HEK293 (cell line): ENCODE measurements around the gene KIF1A.

ENCODE experiments used
- CTCF ChIA-PET: fragments of 350-600 bp; formaldehyde crosslinking; extraction: SDS; loops from one replicate; lab custom pipeline; 2021; ENCODE audit warnings: antibody characterized with exemption; lab: Yijun Ruan, JAX
- POLR2A ChIA-PET: fragments of 300-600 bp; formaldehyde crosslinking; extraction: SDS; loops from one replicate; lab custom pipeline; 2020; ENCODE audit warnings: antibody characterized with exemption, inconsistent platforms; lab: Yijun Ruan, JAX
- H3K27ac ChIP-seq: fragments of 200-500 bp; sonication (Bioruptor generic); 2 replicates; pipeline ENCODE4 v1.5.1; 2014; ENCODE audit warnings: low read depth, low read length, control low read depth, inconsistent platforms; ENCODE audit errors: extremely low read depth
- H3K36me3 ChIP-seq, 2 experiments: fragments of 200-500 bp in 1 of 2; sonication (Bioruptor generic) in 1 of 2; 1 replicate in 1 of 2; 2 replicates in 1 of 2; pipeline ENCODE4 v1.5.1; 2014 to 2017; ENCODE audit warnings: inconsistent platforms in 2 of 2, low read length in 2 of 2; ENCODE audit not compliant: control insufficient read depth in 2 of 2, insufficient read depth in 1 of 2
- H3K4me1 ChIP-seq: fragments of 200-500 bp; sonication (Bioruptor generic); 2 replicates; pipeline ENCODE4 v1.5.1; 2014; ENCODE audit warnings: mild to moderate bottlenecking, low read length, inconsistent platforms; ENCODE audit not compliant: control insufficient read depth, insufficient read depth
- H3K4me3 ChIP-seq: 2 replicates; pipeline ENCODE4 v1.5.1; 2011; ENCODE audit warnings: low read depth, mild to moderate bottlenecking, control low read depth, low read length, moderate library complexity
- H3K9me3 ChIP-seq: fragments of 200-500 bp; sonication (Bioruptor generic); 2 replicates; pipeline ENCODE4 v1.5.1; 2014; ENCODE audit warnings: low read depth, low read length, inconsistent platforms; ENCODE audit not compliant: control insufficient read depth, insufficient read depth
- FEZF1 ChIP-seq: fragments of 450-650 bp; formaldehyde crosslinking; IDR thresholded peaks from 2 replicates; pipeline ENCODE4 v1.5.1; 2016; ENCODE audit warnings: missing biosample characterization, missing genetic modification characterization
- INSM2 ChIP-seq: fragments of 450-650 bp; formaldehyde crosslinking; IDR thresholded peaks from 2 replicates; pipeline ENCODE4 v1.5.1; 2016; ENCODE audit warnings: missing biosample characterization, missing genetic modification characterization
- OSR2 ChIP-seq: fragments of 450-650 bp; formaldehyde crosslinking; IDR thresholded peaks from 2 replicates; pipeline ENCODE4 v1.5.1; 2016; ENCODE audit warnings: missing biosample characterization, missing genetic modification characterization
- PATZ1 ChIP-seq: fragments of 450-650 bp; formaldehyde crosslinking; IDR thresholded peaks from 2 replicates; pipeline ENCODE4 v1.5.1; 2016; ENCODE audit warnings: missing biosample characterization, missing genetic modification characterization
- PRDM6 ChIP-seq: fragments of 450-650 bp; formaldehyde crosslinking; IDR thresholded peaks from 2 replicates; pipeline ENCODE4 v1.5.1; 2017; ENCODE audit warnings: missing biosample characterization, missing genetic modification characterization
- ZEB2 ChIP-seq: fragments of 450-650 bp; formaldehyde crosslinking; IDR thresholded peaks from 2 replicates; pipeline ENCODE4 v1.5.1; 2016; ENCODE audit warnings: missing biosample characterization, missing genetic modification characterization
- ZFP37 ChIP-seq: fragments of 450-650 bp; formaldehyde crosslinking; IDR thresholded peaks from 2 replicates; pipeline ENCODE4 v1.5.1; 2016; ENCODE audit warnings: missing biosample characterization, missing genetic modification characterization
- ZNF138 ChIP-seq: fragments of 450-650 bp; formaldehyde crosslinking; IDR thresholded peaks from 2 replicates; pipeline ENCODE4 v1.5.1; 2016; ENCODE audit warnings: missing biosample characterization, missing genetic modification characterization, borderline replicate concordance
- ZNF211 ChIP-seq: fragments of 450-650 bp; formaldehyde crosslinking; IDR thresholded peaks from 2 replicates; pipeline ENCODE4 v1.5.1; 2016; ENCODE audit warnings: low read depth, missing biosample characterization, missing genetic modification characterization
- ZNF280D ChIP-seq: fragments of 450-650 bp; formaldehyde crosslinking; IDR thresholded peaks from 2 replicates; pipeline ENCODE4 v1.5.1; 2016; ENCODE audit warnings: missing biosample characterization, missing genetic modification characterization
- ZNF341 ChIP-seq: fragments of 450-650 bp; formaldehyde crosslinking; IDR thresholded peaks from 2 replicates; pipeline ENCODE4; 2016; ENCODE audit warnings: low read depth, missing biosample characterization, missing genetic modification characterization
- ZNF37A ChIP-seq: fragments of 450-650 bp; IDR thresholded peaks from 2 replicates; pipeline ENCODE4 v1.5.1; 2018; ENCODE audit warnings: missing biosample characterization, missing genetic modification characterization
- ZNF423 ChIP-seq: fragments of 450-650 bp; formaldehyde crosslinking; IDR thresholded peaks from 2 replicates; pipeline ENCODE4 v1.5.1; 2016; ENCODE audit warnings: missing biosample characterization, missing genetic modification characterization
- ZNF488 ChIP-seq: fragments of 450-650 bp; formaldehyde crosslinking; IDR thresholded peaks from 2 replicates; pipeline ENCODE4 v1.5.1; 2016; ENCODE audit warnings: missing biosample characterization, missing genetic modification characterization
- ZNF513 ChIP-seq: fragments of 450-650 bp; IDR thresholded peaks from 2 replicates; pipeline ENCODE4 v1.5.1; 2018; ENCODE audit warnings: missing biosample characterization, missing genetic modification characterization
- ZNF600 ChIP-seq: fragments of 450-650 bp; formaldehyde crosslinking; IDR thresholded peaks from 2 replicates; pipeline ENCODE4 v1.5.1; 2016; ENCODE audit warnings: missing biosample characterization, missing genetic modification characterization
- ZNF768 ChIP-seq: fragments of 450-650 bp; formaldehyde crosslinking; IDR thresholded peaks from 2 replicates; pipeline ENCODE4 v1.5.1; 2018; ENCODE audit warnings: missing biosample characterization, mild to moderate bottlenecking, missing genetic modification characterization
- ZNF785 ChIP-seq: fragments of 450-650 bp; formaldehyde crosslinking; IDR thresholded peaks from 2 replicates; pipeline ENCODE4 v1.5.1; 2016; ENCODE audit warnings: missing biosample characterization, missing genetic modification characterization
- ZSCAN30 ChIP-seq: fragments of 450-650 bp; IDR thresholded peaks from 2 replicates; pipeline ENCODE4 v1.5.1; 2018; ENCODE audit warnings: missing biosample characterization, mild to moderate bottlenecking, missing genetic modification characterization, moderate library complexity
- ZSCAN5A ChIP-seq: fragments of 450-650 bp; formaldehyde crosslinking; IDR thresholded peaks from 2 replicates; pipeline ENCODE4 v1.5.1; 2016; ENCODE audit warnings: missing biosample characterization, missing genetic modification characterization

The KIF1A gene

GRCh38 chr2:240791821-240792628 is 28.0 kb downstream of the KIF1A start:
- no peaks in the 10 kb centered on the region for H3K9me3 ChIP-seq
- H3K4me3 ChIP-seq, result no peak overlapping the region
- H3K4me1 ChIP-seq, result no peaks in the 10 kb centered on the region
- CTCF ChIA-PET, result interaction anchor here (0.7 kb wide), 1 partner anchor 471 kb away, joined by 4 read pairs; no protein-coding TSS in a partner anchor
- no peak overlapping the region for H3K27ac ChIP-seq
- H3K36me3 ChIP-seq, result peaks cover 0 to 33% of the 10 kb centered on the region in 2 experiments; a peak in 1 of 3 replicates
- TF ChIP-seq ZNF423 (tag by site-specific recombination) (no peak), ZNF37A (tag by site-specific recombination) (no peak), PRDM6 (tag by site-specific recombination) (no peak), ZFP37 (no peak), ZNF513 (no peak), ZNF785 (tag by site-specific recombination) (no peak), ZNF211 (no peak), ZSCAN30 (tag by site-specific recombination) (no peak), OSR2 (tag by site-specific recombination) (no peak), ZEB2 (tag by site-specific recombination) (no peak), ZNF280D (tag by site-specific recombination) (no peak), FEZF1 (tag by site-specific recombination) (no peak), ZNF768 (tag by site-specific recombination) (no peak), ZNF138 (tag by site-specific recombination) (no peak)
- TF ChIP-seq, all 188 proteins: peak for 0
- POLR2A ChIA-PET, result no interaction called here

GRCh38 chr2:240791221-240791800 is 28.7 kb downstream of the KIF1A start:
- Histone ChIP-seq H3K4me1 (no peaks in the 10 kb centered on the region), H3K4me3 (no peak overlapping the region), H3K36me3 (peaks cover 0 to 31% of the 10 kb centered on the region in 2 experiments; a peak in 1 of 3 replicates), H3K27ac (no peak overlapping the region), H3K9me3 (no peaks in the 10 kb centered on the region)
- ChIA-PET POLR2A (no interaction called here), CTCF (interaction anchor here (0.7 kb wide), 1 partner anchor 472 kb away, joined by 4 read pairs; no protein-coding TSS in a partner anchor)
- no peak for TF ChIP-seq ZNF341
- no peak for TF ChIP-seq ZSCAN5A (tag by site-specific recombination)
- no peak for TF ChIP-seq ZNF600 (tag by site-specific recombination)
- no peak for TF ChIP-seq ZNF488
- no peak for TF ChIP-seq PATZ1 (tag by site-specific recombination)
- TF ChIP-seq INSM2 (tag by site-specific recombination), result no peak
- no peak for TF ChIP-seq FEZF1 (tag by site-specific recombination)
